Keratinocyte (primary cell): ENCODE measurements around the gene DSCAM. TPM values are rescaled to one million over a fixed set of nuclear protein-coding genes. Genes with fewer than 3 reads are reported as not detected.

ENCODE experiments used
- DNase-seq: peaks from one replicate; pipeline ENCODE4 v3.0.0-alpha.2; 2011; ENCODE audit warnings: low read depth, missing footprints, low spot score
- FAIRE-seq: peaks from 2 replicates; lab custom pipeline; 2011; peaks lifted over from hg19 to GRCh38; lab: Jason Lieb, UNC
- H2AFZ ChIP-seq: 2 replicates; pipeline ENCODE4 v1.6.0; 2012; ENCODE audit warnings: low read length, control low read depth, inconsistent platforms; ENCODE audit not compliant: control insufficient read depth
- H3K27ac ChIP-seq: 2 replicates; pipeline ENCODE4 v1.5.1; 2011; ENCODE audit warnings: low read length; ENCODE audit not compliant: control insufficient read depth, insufficient read depth
- H3K27me3 ChIP-seq: 3 replicates; pipeline ENCODE4 v1.6.0; 2011; ENCODE audit warnings: low read length; ENCODE audit not compliant: control insufficient read depth, insufficient read depth; ENCODE audit errors: extremely low read depth
- H3K36me3 ChIP-seq, 2 experiments: 2 replicates in 1 of 2; 3 replicates in 1 of 2; pipeline ENCODE4 v1.5.1; 2011; ENCODE audit warnings: low read length in 2 of 2, mild to moderate bottlenecking in 1 of 2; ENCODE audit not compliant: control insufficient read depth in 2 of 2, insufficient read depth in 2 of 2; ENCODE audit errors: extremely low read depth in 1 of 2
- H3K4me1 ChIP-seq: 3 replicates; pipeline ENCODE4 v1.5.1; 2011; ENCODE audit warnings: low read length; ENCODE audit not compliant: control insufficient read depth, insufficient read depth; ENCODE audit errors: extremely low read depth
- H3K4me2 ChIP-seq: 3 replicates; pipeline ENCODE4 v1.6.0; 2011; ENCODE audit warnings: low read depth, low read length; ENCODE audit not compliant: control insufficient read depth, insufficient read depth; ENCODE audit errors: extremely low read depth
- H3K4me3 ChIP-seq, 3 experiments: fragments of 200-600 bp in 1 of 3; sonication (generic) in 1 of 3; 2 replicates in 2 of 3; 3 replicates in 1 of 3; pipeline ENCODE4 v1.5.1; 2011 to 2016; ENCODE audit warnings: low read length in 3 of 3, mild to moderate bottlenecking in 3 of 3, control low read depth in 2 of 3, inconsistent platforms in 1 of 3, low read depth in 1 of 3, mixed read lengths in 1 of 3, mixed run types in 1 of 3, moderate library complexity in 1 of 3; ENCODE audit not compliant: control insufficient read depth in 2 of 3, insufficient read depth in 2 of 3; ENCODE audit errors: extremely low read depth in 1 of 3
- H3K79me2 ChIP-seq: 2 replicates; pipeline ENCODE4 v1.6.0; 2012; ENCODE audit warnings: low read length; ENCODE audit not compliant: control insufficient read depth, insufficient read depth
- H3K9ac ChIP-seq: 3 replicates; pipeline ENCODE4 v1.6.0; 2011; ENCODE audit warnings: low read length; ENCODE audit not compliant: control insufficient read depth, insufficient read depth; ENCODE audit errors: extremely low read depth
- H3K9me1 ChIP-seq: 3 replicates; pipeline ENCODE4 v1.6.0; 2011; ENCODE audit warnings: low read length; ENCODE audit not compliant: control insufficient read depth, insufficient read depth; ENCODE audit errors: extremely low read depth
- H3K9me3 ChIP-seq: 2 replicates; pipeline ENCODE4 v1.5.1; 2012; ENCODE audit warnings: low read depth, low read length; ENCODE audit not compliant: control insufficient read depth
- H4K20me1 ChIP-seq: 3 replicates; pipeline ENCODE4 v1.6.0; 2011; ENCODE audit warnings: low read length; ENCODE audit not compliant: control insufficient read depth, insufficient read depth; ENCODE audit errors: extremely low read depth
- EZH2 ChIP-seq: IDR thresholded peaks from one replicate; pipeline ENCODE4 v1.6.1; 2012; ENCODE audit warnings: inconsistent platforms, mild to moderate bottlenecking, low read length, moderate library complexity
- dilution Hi-C: fragments of 300-500 bp; cut with MboI; formaldehyde crosslinking; loops from one replicate; pipeline ENCODE4 v1.7.0; 2020; ENCODE audit warnings: low sequenced_read_pairs; ENCODE audit not compliant: extremely low pct_ligation_motif_present
- polyA plus RNA-seq, 5 experiments: library from polyadenylated mRNA; depleted of rRNA in 3 of 5; stranded (reverse) in 3 of 5; stranded (forward) in 1 of 5; unstranded in 1 of 5; fragments of >200 nt; gene quantifications; 1 replicate in 1 of 5; 2 replicates in 3 of 5; 3 replicates in 1 of 5; pipeline versions ENCODE4 v1.2.1 to v1.2.3, GENCODE V29; 2011 to 2012; ENCODE audit warnings: missing spikeins in 2 of 5, low read depth in 1 of 5, low replicate concordance in 1 of 5
- TF ChIP-seq, protein P1 (sequence below), 3 experiments: IDR thresholded peaks in 1 of 3; conservative IDR thresholded peaks in 1 of 3; optimal IDR thresholded peaks in 1 of 3; 2 replicates in 2 of 3; 3 replicates in 1 of 3; pipeline versions ENCODE3 to v1.5.1; 2011; ENCODE audit warnings: low read length in 3 of 3, mild to moderate bottlenecking in 3 of 3, moderate library complexity in 2 of 3, control low read depth in 1 of 3, inconsistent platforms in 1 of 3; ENCODE audit not compliant: insufficient read depth in 2 of 3; ENCODE audit errors: extremely low read depth in 1 of 3

Gene DSCAM
- polyA plus RNA-seq, 1 donor (not counting 4 experiments of a cell fraction or from before 2014, with no cell fraction given) = 2.1 TPM

DNA sequence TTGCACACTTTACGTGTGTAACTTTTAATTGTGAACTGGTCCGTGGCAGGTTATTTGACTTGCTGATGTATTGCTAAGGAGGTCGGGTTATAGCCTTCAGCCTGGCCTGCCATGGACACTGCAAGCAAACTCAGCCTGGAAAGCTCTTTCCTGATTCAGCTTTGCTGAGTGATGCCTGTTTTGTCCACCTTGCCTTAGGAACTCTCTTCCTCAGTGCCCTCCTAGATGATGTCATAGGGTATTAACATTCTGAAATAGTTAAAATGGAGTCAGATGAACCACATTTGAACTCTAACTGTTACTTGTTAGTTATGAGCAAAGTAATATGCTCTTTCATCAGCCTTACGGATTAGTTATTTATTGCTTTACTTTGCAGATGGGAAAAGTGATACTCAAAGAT, 533.7 kb downstream of the DSCAM start:
- no peak overlapping the region for H3K4me2 ChIP-seq
- no peaks in the 10 kb centered on the region for H4K20me1 ChIP-seq
- no peaks in the 10 kb centered on the region for H3K27me3 ChIP-seq
- H3K79me2 ChIP-seq = no peaks in the 10 kb centered on the region
- H3K36me3 ChIP-seq = no peaks in the 10 kb centered on the region
- no peaks in the 10 kb centered on the region for H3K9me3 ChIP-seq
- H3K27ac ChIP-seq = no peak overlapping the region
- TF ChIP-seq EZH2 = no peak
- TF ChIP-seq, protein P1, sequence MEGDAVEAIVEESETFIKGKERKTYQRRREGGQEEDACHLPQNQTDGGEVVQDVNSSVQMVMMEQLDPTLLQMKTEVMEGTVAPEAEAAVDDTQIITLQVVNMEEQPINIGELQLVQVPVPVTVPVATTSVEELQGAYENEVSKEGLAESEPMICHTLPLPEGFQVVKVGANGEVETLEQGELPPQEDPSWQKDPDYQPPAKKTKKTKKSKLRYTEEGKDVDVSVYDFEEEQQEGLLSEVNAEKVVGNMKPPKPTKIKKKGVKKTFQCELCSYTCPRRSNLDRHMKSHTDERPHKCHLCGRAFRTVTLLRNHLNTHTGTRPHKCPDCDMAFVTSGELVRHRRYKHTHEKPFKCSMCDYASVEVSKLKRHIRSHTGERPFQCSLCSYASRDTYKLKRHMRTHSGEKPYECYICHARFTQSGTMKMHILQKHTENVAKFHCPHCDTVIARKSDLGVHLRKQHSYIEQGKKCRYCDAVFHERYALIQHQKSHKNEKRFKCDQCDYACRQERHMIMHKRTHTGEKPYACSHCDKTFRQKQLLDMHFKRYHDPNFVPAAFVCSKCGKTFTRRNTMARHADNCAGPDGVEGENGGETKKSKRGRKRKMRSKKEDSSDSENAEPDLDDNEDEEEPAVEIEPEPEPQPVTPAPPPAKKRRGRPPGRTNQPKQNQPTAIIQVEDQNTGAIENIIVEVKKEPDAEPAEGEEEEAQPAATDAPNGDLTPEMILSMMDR (optimal IDR thresholded peaks at IDR 0.05 in 1 of 3, IDR thresholded peaks at IDR 0.05 in 1 of 3, conservative IDR thresholded peaks at IDR 0.05 in 1 of 3; ENCODE audit: extremely low read depth in 1 of 3, insufficient read depth in 2 of 3, low read length in 3 of 3) = no peak
- dilution Hi-C loops = no loop called here
- no peak overlapping the region for H2AFZ ChIP-seq
- H3K4me1 ChIP-seq = no peaks in the 10 kb centered on the region
- H3K9me1 ChIP-seq = no peaks in the 10 kb centered on the region
- no peak overlapping the region for H3K9ac ChIP-seq
- no peak overlapping the region for H3K4me3 ChIP-seq
- no peak for DNase-seq
- FAIRE-seq = no peak

DNA sequence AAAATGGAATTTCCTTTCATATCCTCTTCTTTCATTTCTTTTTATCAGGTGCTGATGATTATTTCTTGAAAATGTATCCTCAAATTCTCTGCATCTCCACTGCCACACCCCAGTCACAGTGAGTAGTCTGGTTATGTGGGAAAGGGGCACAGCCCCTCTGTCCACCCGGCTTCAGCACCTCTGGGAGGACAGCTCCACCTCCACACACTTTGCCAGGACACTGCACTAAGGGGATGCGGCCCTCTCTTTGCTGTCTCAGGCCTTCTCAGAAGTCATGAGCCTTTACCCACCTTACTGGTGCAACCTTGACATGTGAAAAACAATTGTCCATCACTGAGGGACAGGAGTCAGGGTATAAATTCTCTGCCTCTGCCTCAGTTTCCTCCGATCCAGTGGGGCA, 546.7 kb downstream of the DSCAM start:
- H3K36me3 ChIP-seq = no peaks in the 10 kb centered on the region
- H3K9me1 ChIP-seq = no peaks in the 10 kb centered on the region
- TF ChIP-seq, protein P1 (optimal IDR thresholded peaks at IDR 0.05 in 1 of 3, IDR thresholded peaks at IDR 0.05 in 1 of 3, conservative IDR thresholded peaks at IDR 0.05 in 1 of 3; ENCODE audit: extremely low read depth in 1 of 3, insufficient read depth in 2 of 3, low read length in 3 of 3) = no peak
- no peak for TF ChIP-seq EZH2
- no peaks in the 10 kb centered on the region for H3K79me2 ChIP-seq
- H3K4me3 ChIP-seq = no peak overlapping the region
- H3K9ac ChIP-seq = no peak overlapping the region
- H3K4me1 ChIP-seq = no peaks in the 10 kb centered on the region
- DNase-seq = no peak
- no peak for FAIRE-seq
- H3K9me3 ChIP-seq = no peaks in the 10 kb centered on the region
- dilution Hi-C loops = no loop called here
- H2AFZ ChIP-seq = no peak overlapping the region
- H4K20me1 ChIP-seq = no peaks in the 10 kb centered on the region
- no peak overlapping the region for H3K27ac ChIP-seq
- no peak overlapping the region for H3K4me2 ChIP-seq
- H3K27me3 ChIP-seq = no peaks in the 10 kb centered on the region
